NT2/D1 (cell line): ENCODE data around the gene TCF21.

Experiments used
- SUZ12 ChIP-seq: IDR thresholded peaks from 2 replicates; pipeline ENCODE4 v1.6.1; 2011; ENCODE audit not compliant: insufficient read length, insufficient read depth; ENCODE audit errors: extremely low read depth
- YY1 ChIP-seq: IDR thresholded peaks from 2 replicates; pipeline ENCODE4 v1.6.1; 2011; ENCODE audit not compliant: insufficient read length, insufficient read depth
- ZNF274 ChIP-seq: IDR thresholded peaks from 2 replicates; pipeline ENCODE4 v1.6.1; 2011; ENCODE audit warnings: mild to moderate bottlenecking, low read depth, low read length

DNA sequence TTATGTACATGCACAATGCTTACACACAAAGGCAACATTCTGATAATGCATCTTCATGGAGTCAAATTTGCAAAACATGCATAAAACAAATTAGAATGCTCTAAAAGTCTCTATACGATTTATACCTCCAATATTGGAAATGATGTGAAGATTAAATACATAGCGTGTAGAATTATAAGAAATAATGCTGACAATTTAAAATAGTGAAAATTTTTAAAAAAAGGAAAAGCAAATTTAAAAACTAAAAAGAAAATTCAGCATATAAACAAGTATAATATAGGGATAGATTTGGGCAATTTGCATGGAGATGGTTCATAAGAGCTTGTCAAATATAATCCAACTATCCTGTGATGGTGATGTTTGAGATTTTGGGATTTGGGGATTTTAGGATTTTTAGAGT is 14.9 kb downstream of the TCF21 start:
- TF ChIP-seq YY1 (no peak), SUZ12 (no peak), ZNF274 (no peak)
